ENCODE results near the gene RNF114. TPM values are rescaled to one million over a fixed set of nuclear protein-coding genes. Genes with fewer than 3 reads are reported as not detected.

Gene RNF114
- total RNA-seq, 4 donors from 2014 or later: 73.2 to 102 (median 79.7) TPM

DNA sequence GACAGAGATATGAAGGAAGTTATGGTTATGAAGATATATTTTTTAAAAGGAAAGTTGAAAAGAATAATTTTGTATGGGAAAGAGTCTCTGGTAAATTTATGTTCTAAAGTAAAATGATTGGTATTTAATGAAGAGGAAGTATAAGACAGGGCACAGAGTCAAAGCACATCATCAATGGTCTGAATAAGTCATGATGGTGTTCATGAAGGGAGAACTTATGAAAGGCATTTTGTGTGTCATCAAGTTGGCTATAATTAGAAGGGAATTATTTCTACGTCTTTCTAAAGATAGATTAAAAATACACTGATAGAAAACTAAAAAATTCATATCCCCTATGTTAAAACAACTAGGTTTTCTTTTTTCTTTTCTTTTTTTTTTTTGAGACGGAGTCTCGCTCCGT is 25.2 kb downstream of the RNF114 start:
- H3K27me3 ChIP-seq: no peaks in the 10 kb centered on the region
- TF ChIP-seq, protein P1, sequence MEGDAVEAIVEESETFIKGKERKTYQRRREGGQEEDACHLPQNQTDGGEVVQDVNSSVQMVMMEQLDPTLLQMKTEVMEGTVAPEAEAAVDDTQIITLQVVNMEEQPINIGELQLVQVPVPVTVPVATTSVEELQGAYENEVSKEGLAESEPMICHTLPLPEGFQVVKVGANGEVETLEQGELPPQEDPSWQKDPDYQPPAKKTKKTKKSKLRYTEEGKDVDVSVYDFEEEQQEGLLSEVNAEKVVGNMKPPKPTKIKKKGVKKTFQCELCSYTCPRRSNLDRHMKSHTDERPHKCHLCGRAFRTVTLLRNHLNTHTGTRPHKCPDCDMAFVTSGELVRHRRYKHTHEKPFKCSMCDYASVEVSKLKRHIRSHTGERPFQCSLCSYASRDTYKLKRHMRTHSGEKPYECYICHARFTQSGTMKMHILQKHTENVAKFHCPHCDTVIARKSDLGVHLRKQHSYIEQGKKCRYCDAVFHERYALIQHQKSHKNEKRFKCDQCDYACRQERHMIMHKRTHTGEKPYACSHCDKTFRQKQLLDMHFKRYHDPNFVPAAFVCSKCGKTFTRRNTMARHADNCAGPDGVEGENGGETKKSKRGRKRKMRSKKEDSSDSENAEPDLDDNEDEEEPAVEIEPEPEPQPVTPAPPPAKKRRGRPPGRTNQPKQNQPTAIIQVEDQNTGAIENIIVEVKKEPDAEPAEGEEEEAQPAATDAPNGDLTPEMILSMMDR (IDR thresholded peaks at IDR 0.05): no peak
- TF ChIP-seq POLR2A (IDR thresholded peaks at IDR 0.05): no peak
- no peak for DNase-seq
- no peak overlapping the region for H3K27ac ChIP-seq
- H3K36me3 ChIP-seq: peaks cover 0 to 34% (median 4%) of the 10 kb centered on the region in 3 donors
- 81 to 88% methylated on average over 4 of the region's 4 CpGs for WGBS, 2 donors
- H3K4me3 ChIP-seq: no peak overlapping the region
- H3K4me1 ChIP-seq: no peaks in the 10 kb centered on the region
- intact Hi-C loops (cut with DNase I): no loop called here
- no peaks in the 10 kb centered on the region for H3K9me3 ChIP-seq

DNA sequence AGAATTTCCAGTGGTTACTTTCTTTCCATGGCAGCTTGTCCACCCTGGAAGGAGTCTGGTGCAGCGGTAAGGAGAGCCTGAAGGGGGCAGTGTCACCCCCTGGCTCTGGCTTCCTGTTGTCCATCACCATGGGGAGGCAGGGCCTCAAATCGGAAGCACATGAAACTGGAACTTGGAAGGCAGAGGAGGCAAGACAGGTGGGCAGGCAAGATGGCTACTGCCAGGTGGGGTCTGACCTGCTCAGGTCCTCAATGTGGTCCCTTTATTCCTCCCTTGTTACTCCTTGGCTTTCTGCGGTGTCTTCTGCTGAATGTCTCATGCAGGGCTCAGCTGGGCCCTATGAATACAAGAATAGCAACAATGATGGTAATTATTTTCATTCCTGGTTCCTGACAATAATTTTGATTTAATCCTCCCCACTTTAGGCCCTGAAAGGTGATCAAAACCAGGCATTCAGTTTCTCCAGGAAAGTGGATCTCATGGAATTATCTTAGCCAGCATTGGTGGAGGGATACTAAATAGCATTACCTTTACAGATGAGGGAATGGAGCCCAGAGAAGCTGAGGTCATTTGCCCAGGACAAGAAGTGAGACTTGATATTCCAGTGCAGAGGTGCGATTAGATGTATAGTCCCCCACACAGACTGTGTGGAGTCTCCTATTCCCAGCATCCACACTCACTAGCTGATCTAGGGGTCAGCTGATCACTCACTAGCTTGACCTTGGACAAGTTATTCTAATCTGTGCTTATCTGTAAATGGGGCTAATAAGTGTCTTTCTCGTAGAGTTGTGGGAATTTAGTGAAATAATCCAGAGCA is 29.0 kb downstream of the RNF114 start:
- no peak for TF ChIP-seq POLR2A (IDR thresholded peaks at IDR 0.05)
- TF ChIP-seq, protein P1 (IDR thresholded peaks at IDR 0.05): peak in 2 of 6 experiments; percentile 26 to 50
- DNase-seq: no peak
- intact Hi-C loops (cut with DNase I): no loop called here
- H3K36me3 ChIP-seq: peaks cover 0 to 17% (median 0%) of the 10 kb centered on the region in 3 donors
- peaks cover 0 to 18% (median 4%) of the 10 kb centered on the region in 3 donors for H3K4me1 ChIP-seq
- H3K27ac ChIP-seq: peak overlapping the region in 1 of 4 donors; percentile 13
- H3K4me3 ChIP-seq: no peak overlapping the region
- H3K9me3 ChIP-seq: no peaks in the 10 kb centered on the region
- 81 to 83% methylated on average over 4 to 5 of the region's 5 CpGs for WGBS, 2 donors
- no peaks in the 10 kb centered on the region for H3K27me3 ChIP-seq

DNA sequence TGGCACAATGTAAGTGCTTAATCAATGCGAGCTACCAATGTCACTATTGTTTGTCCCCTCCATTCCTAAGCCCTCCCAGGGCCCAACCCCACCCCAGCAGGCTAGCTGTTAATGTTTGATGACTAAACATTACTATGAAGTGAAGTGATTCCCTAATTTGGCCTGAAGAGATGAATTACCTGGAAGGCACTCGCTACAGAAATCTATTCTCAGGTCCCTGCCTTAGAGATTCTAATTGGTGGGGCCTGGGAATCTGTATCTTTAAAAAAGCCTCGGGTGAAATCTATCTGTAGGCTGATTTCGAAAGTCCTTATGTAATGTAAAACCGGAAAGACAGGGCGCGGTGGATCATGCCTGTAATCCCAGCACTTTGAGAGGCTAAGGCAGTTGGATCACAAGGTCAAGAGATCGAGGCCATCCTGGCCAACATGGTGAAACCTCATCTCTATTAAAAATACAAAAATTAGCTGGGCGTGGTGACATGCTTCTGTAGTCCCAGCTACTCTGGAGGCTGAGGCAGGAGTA is 29.6 kb downstream of the RNF114 start:
- H3K27me3 ChIP-seq: no peaks in the 10 kb centered on the region
- no peaks in the 10 kb centered on the region for H3K9me3 ChIP-seq
- H3K4me1 ChIP-seq: peaks cover 0 to 19% (median 4%) of the 10 kb centered on the region in 3 donors
- WGBS, 2 donors: 59 to 66% methylated on average over 9 of the region's 9 CpGs
- intact Hi-C loops (cut with DNase I): no loop called here
- no peak overlapping the region for H3K4me3 ChIP-seq
- peaks cover 0 to 17% (median 0%) of the 10 kb centered on the region in 3 donors for H3K36me3 ChIP-seq
- peak overlapping the region in 1 of 4 donors; percentile 13 for H3K27ac ChIP-seq
- TF ChIP-seq, protein P1 (IDR thresholded peaks at IDR 0.05): no peak
- DNase-seq: no peak

DNA sequence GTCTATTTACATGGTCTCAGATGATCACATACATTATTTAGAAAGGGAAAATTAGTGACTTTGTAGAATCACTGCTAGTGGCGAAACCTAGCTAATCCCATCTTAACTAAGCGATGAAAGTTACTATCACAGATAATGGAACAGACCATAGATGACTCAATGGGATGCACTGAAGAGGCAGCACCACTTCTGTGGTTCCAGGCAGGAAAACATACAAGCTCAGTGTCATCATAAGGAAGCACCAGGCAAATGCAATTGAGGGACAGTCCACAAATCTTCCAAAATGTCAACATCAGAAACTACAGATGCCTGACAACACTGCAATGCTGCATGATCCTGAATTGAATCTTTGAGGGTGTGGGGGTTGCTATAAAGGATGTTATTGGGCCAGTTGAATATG is 30.7 kb downstream of the RNF114 start:
- intact Hi-C loops (cut with DNase I): no loop called here
- no peak for DNase-seq
- 78% methylated on average over 2 of the region's 2 CpGs for WGBS, 2 donors
- Histone ChIP-seq H3K4me1 (peaks cover 0 to 19% (median 4%) of the 10 kb centered on the region in 3 donors), H3K36me3 (peaks cover 0 to 17% (median 0%) of the 10 kb centered on the region in 3 donors), H3K27me3 (no peaks in the 10 kb centered on the region), H3K9me3 (no peaks in the 10 kb centered on the region), H3K27ac (no peak overlapping the region), H3K4me3 (no peak overlapping the region)
- no peak for TF ChIP-seq POLR2A (IDR thresholded peaks at IDR 0.05)
- TF ChIP-seq, protein P1 (IDR thresholded peaks at IDR 0.05): no peak

DNA sequence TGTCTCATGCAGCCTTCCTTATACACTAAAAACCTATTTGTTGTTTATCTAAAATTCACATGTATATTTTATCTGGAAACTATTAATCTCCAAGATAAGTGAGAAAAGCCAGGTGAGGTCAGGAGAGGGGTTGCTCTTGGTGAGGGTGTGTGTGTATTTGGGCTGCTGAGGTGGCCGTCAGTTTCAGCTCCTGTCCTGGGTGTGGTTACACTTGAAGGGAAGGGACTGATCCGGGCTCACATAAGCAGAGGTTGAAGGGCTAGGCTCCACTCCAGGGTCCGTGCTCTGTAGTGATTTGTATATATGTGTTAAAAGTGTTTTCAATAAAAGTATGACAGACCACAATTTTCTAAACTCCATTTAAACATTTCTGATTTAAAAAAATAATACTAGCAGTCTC is 33.0 kb downstream of the RNF114 start:
- Histone ChIP-seq H3K4me3 (no peak overlapping the region), H3K4me1 (peaks cover 0 to 19% (median 4%) of the 10 kb centered on the region in 3 donors), H3K9me3 (no peaks in the 10 kb centered on the region), H3K36me3 (peaks cover 0 to 5% (median 0%) of the 10 kb centered on the region in 3 donors), H3K27me3 (no peaks in the 10 kb centered on the region), H3K27ac (peak overlapping the region in 2 of 4 donors; percentile 25 to 57)
- no peak for DNase-seq
- intact Hi-C loops (cut with DNase I): no loop called here
- TF ChIP-seq POLR2A (IDR thresholded peaks at IDR 0.05): no peak
- TF ChIP-seq, protein P1 (IDR thresholded peaks at IDR 0.05): no peak
- WGBS, 2 donors: 40 to 48% methylated on average over 3 of the region's 3 CpGs

Data from esophagus squamous epithelium (tissue), 5 donors.